ENCODE results near the gene SUGP2.

Gene SUGP2

GRCh38 chr19:18984251-18984650 lies 49.1 kb downstream of the SUGP2 start:
- no peak for DNase-seq (ENCODE audit: low read depth)
- Histone ChIP-seq H3K4me3 (ENCODE audit: low read length) (no peak overlapping the region), H3K27me3 (replicated peaks; ENCODE audit: control insufficient read depth, insufficient read depth, low read length) (peaks cover 18% of the 10 kb centered on the region), H3K36me3 (ENCODE audit: control insufficient read depth, insufficient read depth, low read length, severe bottlenecking) (no peaks in the 10 kb centered on the region), H3K9ac (ENCODE audit: low read length) (no peak overlapping the region), H3K9me3 (ENCODE audit: control insufficient read depth, low read length) (no peaks in the 10 kb centered on the region), H3K4me1 (ENCODE audit: control insufficient read depth, insufficient read depth, low read length) (no peaks in the 10 kb centered on the region)

- no peak for DNase-seq (ENCODE audit: low read depth)
- Histone ChIP-seq H3K4me1 (ENCODE audit: control insufficient read depth, insufficient read depth, low read length) (no peaks in the 10 kb centered on the region), H3K4me3 (ENCODE audit: low read length) (no peak overlapping the region)
Measured at GRCh38 chr19:18982669-18983068, 50.6 kb downstream of the SUGP2 start.

GRCh38 chr19:18980432-18981020 lies 52.8 kb downstream of the SUGP2 start:
- H3K27me3 ChIP-seq (replicated peaks; ENCODE audit: control insufficient read depth, insufficient read depth, low read length) = peaks cover 18% of the 10 kb centered on the region
- no peak overlapping the region for H3K9ac ChIP-seq (ENCODE audit: low read length)
- H3K4me1 ChIP-seq (ENCODE audit: control insufficient read depth, insufficient read depth, low read length) = no peaks in the 10 kb centered on the region
- DNase-seq (ENCODE audit: low read depth) = no peak
- H3K36me3 ChIP-seq (ENCODE audit: control insufficient read depth, insufficient read depth, low read length, severe bottlenecking) = no peaks in the 10 kb centered on the region
- H3K4me3 ChIP-seq (ENCODE audit: low read length) = no peak overlapping the region
- no peaks in the 10 kb centered on the region for H3K9me3 ChIP-seq (ENCODE audit: control insufficient read depth, low read length)

More at GRCh38 chr19:18982669-18983068, 50.6 kb downstream of the SUGP2 start:
- H3K27me3 ChIP-seq (replicated peaks; ENCODE audit: control insufficient read depth, insufficient read depth, low read length) = peaks cover 18% of the 10 kb centered on the region
- H3K36me3 ChIP-seq (ENCODE audit: control insufficient read depth, insufficient read depth, low read length, severe bottlenecking) = no peaks in the 10 kb centered on the region
- H3K9ac ChIP-seq (ENCODE audit: low read length) = no peak overlapping the region
- H3K9me3 ChIP-seq (ENCODE audit: control insufficient read depth, low read length) = no peaks in the 10 kb centered on the region

GRCh38 chr19:18978616-18979015 lies 54.7 kb downstream of the SUGP2 start:
- no peaks in the 10 kb centered on the region for H3K4me1 ChIP-seq (ENCODE audit: control insufficient read depth, insufficient read depth, low read length)
- peaks cover 10% of the 10 kb centered on the region for H3K27me3 ChIP-seq (replicated peaks; ENCODE audit: control insufficient read depth, insufficient read depth, low read length)
- no peak overlapping the region for H3K4me3 ChIP-seq (ENCODE audit: low read length)
- no peaks in the 10 kb centered on the region for H3K36me3 ChIP-seq (ENCODE audit: control insufficient read depth, insufficient read depth, low read length, severe bottlenecking)
- H3K9me3 ChIP-seq (ENCODE audit: control insufficient read depth, low read length) = no peaks in the 10 kb centered on the region
- no peak for DNase-seq (ENCODE audit: low read depth)
- no peak overlapping the region for H3K9ac ChIP-seq (ENCODE audit: low read length)

- no peak overlapping the region for H3K9ac ChIP-seq (ENCODE audit: low read length)
- no peaks in the 10 kb centered on the region for H3K27me3 ChIP-seq (replicated peaks; ENCODE audit: control insufficient read depth, insufficient read depth, low read length)
- no peak overlapping the region for H3K4me3 ChIP-seq (ENCODE audit: low read length)
- no peaks in the 10 kb centered on the region for H3K36me3 ChIP-seq (ENCODE audit: control insufficient read depth, insufficient read depth, low read length, severe bottlenecking)
- H3K9me3 ChIP-seq (ENCODE audit: control insufficient read depth, low read length) = no peaks in the 10 kb centered on the region
- DNase-seq (ENCODE audit: low read depth) = peak; percentile 47
- peaks cover 15% of the 10 kb centered on the region for H3K4me1 ChIP-seq (ENCODE audit: control insufficient read depth, insufficient read depth, low read length)
Measured at GRCh38 chr19:18975869-18976268, 57.4 kb downstream of the SUGP2 start.

GRCh38 chr19:18975011-18975410 lies 58.3 kb downstream of the SUGP2 start:
- no peaks in the 10 kb centered on the region for H3K36me3 ChIP-seq (ENCODE audit: control insufficient read depth, insufficient read depth, low read length, severe bottlenecking)
- peaks cover 19% of the 10 kb centered on the region for H3K4me1 ChIP-seq (ENCODE audit: control insufficient read depth, insufficient read depth, low read length)
- H3K9me3 ChIP-seq (ENCODE audit: control insufficient read depth, low read length) = no peaks in the 10 kb centered on the region
- H3K9ac ChIP-seq (ENCODE audit: low read length) = no peak overlapping the region
- H3K27me3 ChIP-seq (replicated peaks; ENCODE audit: control insufficient read depth, insufficient read depth, low read length) = no peaks in the 10 kb centered on the region
- no peak for DNase-seq (ENCODE audit: low read depth)
- H3K4me3 ChIP-seq (ENCODE audit: low read length) = no peak overlapping the region

GRCh38 chr19:18972851-18973250 lies 60.5 kb downstream of the SUGP2 start:
- no peak overlapping the region for H3K4me3 ChIP-seq (ENCODE audit: low read length)
- H3K9me3 ChIP-seq (ENCODE audit: control insufficient read depth, low read length) = no peaks in the 10 kb centered on the region
- no peak overlapping the region for H3K9ac ChIP-seq (ENCODE audit: low read length)
- no peaks in the 10 kb centered on the region for H3K36me3 ChIP-seq (ENCODE audit: control insufficient read depth, insufficient read depth, low read length, severe bottlenecking)
- DNase-seq (ENCODE audit: low read depth) = no peak
- H3K27me3 ChIP-seq (replicated peaks; ENCODE audit: control insufficient read depth, insufficient read depth, low read length) = no peaks in the 10 kb centered on the region
- peaks cover 29% of the 10 kb centered on the region for H3K4me1 ChIP-seq (ENCODE audit: control insufficient read depth, insufficient read depth, low read length)

GRCh38 chr19:18972301-18972811 lies 61.0 kb downstream of the SUGP2 start:
- peaks cover 33% of the 10 kb centered on the region for H3K4me1 ChIP-seq (ENCODE audit: control insufficient read depth, insufficient read depth, low read length)
- no peaks in the 10 kb centered on the region for H3K27me3 ChIP-seq (replicated peaks; ENCODE audit: control insufficient read depth, insufficient read depth, low read length)
- no peaks in the 10 kb centered on the region for H3K36me3 ChIP-seq (ENCODE audit: control insufficient read depth, insufficient read depth, low read length, severe bottlenecking)
- H3K9me3 ChIP-seq (ENCODE audit: control insufficient read depth, low read length) = no peaks in the 10 kb centered on the region
- DNase-seq (ENCODE audit: low read depth) = peak; percentile 87
- peak overlapping the region; percentile 54 for H3K9ac ChIP-seq (ENCODE audit: low read length)
- peak overlapping the region; percentile 37 for H3K4me3 ChIP-seq (ENCODE audit: low read length)

- H3K27me3 ChIP-seq (replicated peaks; ENCODE audit: control insufficient read depth, insufficient read depth, low read length) = no peaks in the 10 kb centered on the region
- H3K4me3 ChIP-seq (ENCODE audit: low read length) = peak overlapping the region; percentile 36
- no peak for DNase-seq (ENCODE audit: low read depth)
- H3K36me3 ChIP-seq (ENCODE audit: control insufficient read depth, insufficient read depth, low read length, severe bottlenecking) = no peaks in the 10 kb centered on the region
- H3K9me3 ChIP-seq (ENCODE audit: control insufficient read depth, low read length) = no peaks in the 10 kb centered on the region
- peaks cover 35% of the 10 kb centered on the region for H3K4me1 ChIP-seq (ENCODE audit: control insufficient read depth, insufficient read depth, low read length)
- H3K9ac ChIP-seq (ENCODE audit: low read length) = peak overlapping the region; percentile 26
Measured at GRCh38 chr19:18969931-18970659, 63.2 kb downstream of the SUGP2 start.

- DNase-seq (ENCODE audit: low read depth) = peak; percentile 15
Measured at GRCh38 chr19:18967358-18968146, 65.8 kb downstream of the SUGP2 start.

GRCh38 chr19:18966307-18966706 lies 67.0 kb downstream of the SUGP2 start:
- H3K9ac ChIP-seq (ENCODE audit: low read length) = no peak overlapping the region
- H3K9me3 ChIP-seq (ENCODE audit: control insufficient read depth, low read length) = no peaks in the 10 kb centered on the region
- no peaks in the 10 kb centered on the region for H3K36me3 ChIP-seq (ENCODE audit: control insufficient read depth, insufficient read depth, low read length, severe bottlenecking)
- peaks cover 20% of the 10 kb centered on the region for H3K4me1 ChIP-seq (ENCODE audit: control insufficient read depth, insufficient read depth, low read length)
- H3K4me3 ChIP-seq (ENCODE audit: low read length) = no peak overlapping the region
- DNase-seq (ENCODE audit: low read depth) = no peak
- peaks cover 3% of the 10 kb centered on the region for H3K27me3 ChIP-seq (replicated peaks; ENCODE audit: control insufficient read depth, insufficient read depth, low read length)

More at GRCh38 chr19:18967358-18968146, 65.8 kb downstream of the SUGP2 start:
- no peaks in the 10 kb centered on the region for H3K36me3 ChIP-seq (ENCODE audit: control insufficient read depth, insufficient read depth, low read length, severe bottlenecking)
- H3K4me1 ChIP-seq (ENCODE audit: control insufficient read depth, insufficient read depth, low read length) = peaks cover 28% of the 10 kb centered on the region
- H3K4me3 ChIP-seq (ENCODE audit: low read length) = no peak overlapping the region
- H3K9ac ChIP-seq (ENCODE audit: low read length) = peak overlapping the region; percentile 25
- H3K9me3 ChIP-seq (ENCODE audit: control insufficient read depth, low read length) = no peaks in the 10 kb centered on the region
- H3K27me3 ChIP-seq (replicated peaks; ENCODE audit: control insufficient read depth, insufficient read depth, low read length) = no peaks in the 10 kb centered on the region
